ENCODE measurements around the gene SLC22A3. TPM values are rescaled to one million over a fixed set of nuclear protein-coding genes. Genes with fewer than 3 reads are reported as not detected.
"Not testable (repeated sequence)": the region's sequence is repeated elsewhere in the genome, so short reads cannot be mapped to it uniquely, and the experiment has no call there.

SLC22A3 gene
- total and polyA plus RNA-seq, 2 donors (not counting 1 experiment from before 2014, with no cell fraction given), result not detected

GRCh38 chr6:160391419-160392116 is 43.4 kb downstream of the SLC22A3 start:
- Histone ChIP-seq H3K9me3 (ENCODE audit: control extremely low read depth in 1 of 3, control insufficient read depth in 2 of 3, insufficient read depth in 1 of 3, low read length in 2 of 3) (no peaks in the 10 kb centered on the region), H3K27me3 (replicated peaks in 1 of 4; ENCODE audit: control extremely low read depth in 1 of 4, control insufficient read depth in 3 of 4, insufficient read depth in 4 of 4, low read length in 3 of 4) (no peaks in the 10 kb centered on the region), H3K4me3 (ENCODE audit: control extremely low read depth in 1 of 5, extremely low read depth in 1 of 5, insufficient read depth in 1 of 5, low read depth in 2 of 5, low read length in 4 of 5) (no peak overlapping the region), H3K36me3 (replicated peaks in 1 of 2; ENCODE audit: control extremely low read depth in 1 of 2, control insufficient read depth in 1 of 2, extremely low read depth in 1 of 2, insufficient read depth in 2 of 2, low read length in 1 of 2) (no peaks in the 10 kb centered on the region), H3K79me2 (ENCODE audit: control insufficient read depth, insufficient read depth, low read length) (no peaks in the 10 kb centered on the region), H3K9ac (ENCODE audit: low read length) (no peak overlapping the region), H3K4me2 (replicated peaks; ENCODE audit: low read depth, low read length, poor library complexity, severe bottlenecking) (no peak overlapping the region), H2AFZ (ENCODE audit: insufficient read depth, low read depth, low read length, poor library complexity, severe bottlenecking) (no peak overlapping the region), H4K20me1 (ENCODE audit: control insufficient read depth, insufficient read depth, low read length, poor library complexity, severe bottlenecking) (no peaks in the 10 kb centered on the region), H3K4me1 (ENCODE audit: control insufficient read depth in 2 of 2, insufficient read depth in 2 of 2, low read length in 2 of 2) (no peaks in the 10 kb centered on the region), H3K27ac (ENCODE audit: low read length in 2 of 2) (no peak overlapping the region)
- Mint-ChIP-seq H3K27me3 (peaks cover 11% of the 10 kb centered on the region), H3K4me1 (no peaks in the 10 kb centered on the region), H3K4me3 (no peak overlapping the region), H3K9me3 (ENCODE audit: insufficient read depth) (no peaks in the 10 kb centered on the region), H3K27ac (no peak overlapping the region)
- TF ChIP-seq EZH2 (IDR thresholded peaks at IDR 0.05; ENCODE audit: borderline replicate concordance, insufficient read depth, low read depth, low read length, poor library complexity, severe bottlenecking) (no peak), CTCF (IDR thresholded peaks at IDR 0.05) (no peak)
- 100% methylated on average over 2 of the region's 7 CpGs for WGBS (ENCODE audit: insufficient coverage)
- CTCF ChIA-PET, result no interaction called here
- ATAC-seq (ENCODE audit: low read depth) (no peak), DNase-seq (no peak)
- intact Hi-C loops (cut with micrococcal nuclease), result no loop called here
- POLR2A ChIA-PET, result no interaction called here

- H3K27ac Mint-ChIP-seq; H3K27me3 Mint-ChIP-seq; H3K4me1 Mint-ChIP-seq; H3K27ac ChIP-seq (ENCODE audit: low read length in 2 of 2); H3K4me3 ChIP-seq (ENCODE audit: control extremely low read depth in 1 of 5, extremely low read depth in 1 of 5, insufficient read depth in 1 of 5, low read depth in 2 of 5, low read length in 4 of 5); H3K4me1 ChIP-seq (ENCODE audit: control insufficient read depth in 2 of 2, insufficient read depth in 2 of 2, low read length in 2 of 2); DNase-seq; ATAC-seq (ENCODE audit: low read depth); intact Hi-C loops (cut with micrococcal nuclease); H2AFZ ChIP-seq (ENCODE audit: insufficient read depth, low read depth, low read length, poor library complexity, severe bottlenecking); H3K27me3 ChIP-seq (replicated peaks in 1 of 4; ENCODE audit: control extremely low read depth in 1 of 4, control insufficient read depth in 3 of 4, insufficient read depth in 4 of 4, low read length in 3 of 4); H3K36me3 ChIP-seq (replicated peaks in 1 of 2; ENCODE audit: control extremely low read depth in 1 of 2, control insufficient read depth in 1 of 2, extremely low read depth in 1 of 2, insufficient read depth in 2 of 2, low read length in 1 of 2); H3K9me3 ChIP-seq (ENCODE audit: control extremely low read depth in 1 of 3, control insufficient read depth in 2 of 3, insufficient read depth in 1 of 3, low read length in 2 of 3); POLR2A ChIA-PET; H3K9ac ChIP-seq (ENCODE audit: low read length); H3K79me2 ChIP-seq (ENCODE audit: control insufficient read depth, insufficient read depth, low read length); H4K20me1 ChIP-seq (ENCODE audit: control insufficient read depth, insufficient read depth, low read length, poor library complexity, severe bottlenecking); H3K4me2 ChIP-seq (replicated peaks; ENCODE audit: low read depth, low read length, poor library complexity, severe bottlenecking); H3K4me3 Mint-ChIP-seq; H3K9me3 Mint-ChIP-seq (ENCODE audit: insufficient read depth); CTCF ChIA-PET: not testable (repeated sequence)
- WGBS (ENCODE audit: insufficient coverage), result no CpG with 5 or more reads among the region's 1 CpG
These were observed 45.3 kb downstream of the SLC22A3 start for GRCh38 chr6:160393442-160393841.
